Amygdala (tissue), 56 donors: ENCODE results near the gene TGM4.

Experiments
- DNase-seq, 56 donors: peaks; one replicate each; lab custom pipeline; 2025; lab: John Stamatoyannopoulos, UW

The TGM4 gene

GRCh38 chr3:44877333-44877732 lies 2.9 kb downstream of the TGM4 start:
- DNase-seq: no peak

- no peak for DNase-seq
Observed at GRCh38 chr3:44880284-44880683, 5.9 kb downstream of the TGM4 start.

GRCh38 chr3:44883213-44883955 lies 9.0 kb downstream of the TGM4 start:
- DNase-seq: no peak

GRCh38 chr3:44883999-44884431 lies 9.6 kb downstream of the TGM4 start:
- peak in 2 of 56 donors; percentile 2 to 19 for DNase-seq

- peak in 12 of 56 donors; percentile 5 to 55 (median 26) for DNase-seq
Observed at GRCh38 chr3:44885618-44886017, 11.2 kb downstream of the TGM4 start.

GRCh38 chr3:44886561-44886960 lies 12.2 kb downstream of the TGM4 start:
- no peak for DNase-seq

GRCh38 chr3:44887101-44887500 lies 12.7 kb downstream of the TGM4 start:
- DNase-seq: no peak

GRCh38 chr3:44890258-44890657 lies 15.8 kb downstream of the TGM4 start:
- no peak for DNase-seq

- DNase-seq: no peak
Observed at GRCh38 chr3:44890852-44891251, 16.4 kb downstream of the TGM4 start.

GRCh38 chr3:44892689-44893088 lies 18.3 kb downstream of the TGM4 start:
- no peak for DNase-seq

GRCh38 chr3:44893097-44893496 lies 18.7 kb downstream of the TGM4 start:
- DNase-seq: no peak

GRCh38 chr3:44894485-44894884 lies 20.1 kb downstream of the TGM4 start:
- no peak for DNase-seq

GRCh38 chr3:44896440-44896839 lies 22.0 kb downstream of the TGM4 start:
- DNase-seq: no peak

GRCh38 chr3:44899683-44900367 lies 25.4 kb downstream of the TGM4 start:
- DNase-seq: no peak

- no peak for DNase-seq
Observed at GRCh38 chr3:44902628-44903027, 28.2 kb downstream of the TGM4 start.

GRCh38 chr3:44903314-44903713 lies 28.9 kb downstream of the TGM4 start:
- DNase-seq: no peak

- no peak for DNase-seq
Observed at GRCh38 chr3:44903751-44904150, 29.3 kb downstream of the TGM4 start.

- DNase-seq: no peak
Observed at GRCh38 chr3:44905446-44906157, 31.2 kb downstream of the TGM4 start.

- DNase-seq: no peak
Observed at GRCh38 chr3:44906997-44907396, 32.6 kb downstream of the TGM4 start.

- DNase-seq: no peak
Observed at GRCh38 chr3:44907612-44908011, 33.2 kb downstream of the TGM4 start.

- no peak for DNase-seq
Observed at GRCh38 chr3:44909063-44909462, 34.7 kb downstream of the TGM4 start.

- no peak for DNase-seq
Observed at GRCh38 chr3:44910693-44911092, 36.3 kb downstream of the TGM4 start.
